ENCODE results near the gene CCM2.

The CCM2 gene

DNA sequence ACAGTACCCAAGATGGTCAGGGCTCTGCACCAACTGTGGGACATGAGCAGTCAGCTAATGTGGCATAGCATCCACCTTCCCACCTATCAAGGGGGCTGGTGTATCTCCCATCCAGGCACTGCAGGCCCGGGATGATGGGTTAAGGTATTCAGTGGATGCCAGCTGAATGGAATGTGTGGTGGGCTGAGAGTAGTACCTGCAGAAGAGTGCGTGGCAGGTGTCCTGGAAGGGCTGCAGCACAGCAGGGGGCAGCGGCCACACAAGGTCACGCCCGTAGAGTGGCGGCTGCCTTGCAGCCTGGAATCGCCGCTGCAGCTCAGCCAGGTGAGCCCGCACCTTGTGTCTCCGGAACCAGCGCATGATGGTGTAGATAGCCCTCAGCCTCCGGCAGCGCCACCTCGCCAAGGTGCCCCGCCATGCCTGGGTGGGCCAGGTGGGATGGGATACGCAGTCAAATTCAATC is 34.5 kb upstream of the CCM2 start:
- TF ChIP-seq, protein P1, sequence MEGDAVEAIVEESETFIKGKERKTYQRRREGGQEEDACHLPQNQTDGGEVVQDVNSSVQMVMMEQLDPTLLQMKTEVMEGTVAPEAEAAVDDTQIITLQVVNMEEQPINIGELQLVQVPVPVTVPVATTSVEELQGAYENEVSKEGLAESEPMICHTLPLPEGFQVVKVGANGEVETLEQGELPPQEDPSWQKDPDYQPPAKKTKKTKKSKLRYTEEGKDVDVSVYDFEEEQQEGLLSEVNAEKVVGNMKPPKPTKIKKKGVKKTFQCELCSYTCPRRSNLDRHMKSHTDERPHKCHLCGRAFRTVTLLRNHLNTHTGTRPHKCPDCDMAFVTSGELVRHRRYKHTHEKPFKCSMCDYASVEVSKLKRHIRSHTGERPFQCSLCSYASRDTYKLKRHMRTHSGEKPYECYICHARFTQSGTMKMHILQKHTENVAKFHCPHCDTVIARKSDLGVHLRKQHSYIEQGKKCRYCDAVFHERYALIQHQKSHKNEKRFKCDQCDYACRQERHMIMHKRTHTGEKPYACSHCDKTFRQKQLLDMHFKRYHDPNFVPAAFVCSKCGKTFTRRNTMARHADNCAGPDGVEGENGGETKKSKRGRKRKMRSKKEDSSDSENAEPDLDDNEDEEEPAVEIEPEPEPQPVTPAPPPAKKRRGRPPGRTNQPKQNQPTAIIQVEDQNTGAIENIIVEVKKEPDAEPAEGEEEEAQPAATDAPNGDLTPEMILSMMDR (conservative IDR thresholded peaks at IDR 0.05), result no peak
- H3K27ac ChIP-seq, result no peak overlapping the region

DNA sequence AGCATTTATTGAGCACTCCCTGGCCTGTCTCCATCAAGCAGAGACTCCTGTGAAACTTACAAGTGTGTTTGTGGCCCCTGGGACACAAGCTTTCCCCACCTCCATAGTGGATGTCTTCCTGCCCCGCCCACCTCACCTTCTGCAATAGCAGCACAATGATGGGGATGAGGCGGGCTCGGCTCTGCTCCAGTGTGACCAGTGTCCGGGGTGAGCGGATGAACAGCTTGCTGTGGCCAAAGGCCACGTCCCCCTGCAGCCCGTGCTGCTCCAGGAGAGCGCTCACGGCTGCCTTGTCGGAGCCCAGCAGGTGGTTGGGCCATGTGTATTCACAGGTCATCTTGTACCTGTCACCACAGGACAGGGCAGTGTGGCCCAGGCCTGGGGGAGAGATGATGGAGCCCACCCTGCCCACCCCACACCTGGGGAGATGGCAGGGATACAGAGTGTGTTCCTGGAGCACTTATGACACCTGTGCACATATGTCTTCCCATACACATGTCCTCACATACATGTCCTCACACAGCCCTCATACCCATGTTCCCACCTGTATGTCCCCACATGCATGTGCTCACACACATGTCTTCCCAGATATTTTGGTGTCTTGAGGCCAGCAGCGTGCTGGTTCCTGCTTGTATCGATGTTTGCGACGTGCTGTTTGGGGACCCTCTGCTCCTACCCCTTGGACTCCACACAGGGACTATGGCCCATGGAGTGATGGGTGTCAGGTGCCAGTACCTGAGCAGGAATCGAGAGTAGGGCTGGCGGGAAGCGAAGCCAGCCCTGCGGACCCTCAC is 33.9 kb upstream of the CCM2 start:
- TF ChIP-seq, protein P1 (conservative IDR thresholded peaks at IDR 0.05), result no peak
- no peak overlapping the region for H3K27ac ChIP-seq

DNA sequence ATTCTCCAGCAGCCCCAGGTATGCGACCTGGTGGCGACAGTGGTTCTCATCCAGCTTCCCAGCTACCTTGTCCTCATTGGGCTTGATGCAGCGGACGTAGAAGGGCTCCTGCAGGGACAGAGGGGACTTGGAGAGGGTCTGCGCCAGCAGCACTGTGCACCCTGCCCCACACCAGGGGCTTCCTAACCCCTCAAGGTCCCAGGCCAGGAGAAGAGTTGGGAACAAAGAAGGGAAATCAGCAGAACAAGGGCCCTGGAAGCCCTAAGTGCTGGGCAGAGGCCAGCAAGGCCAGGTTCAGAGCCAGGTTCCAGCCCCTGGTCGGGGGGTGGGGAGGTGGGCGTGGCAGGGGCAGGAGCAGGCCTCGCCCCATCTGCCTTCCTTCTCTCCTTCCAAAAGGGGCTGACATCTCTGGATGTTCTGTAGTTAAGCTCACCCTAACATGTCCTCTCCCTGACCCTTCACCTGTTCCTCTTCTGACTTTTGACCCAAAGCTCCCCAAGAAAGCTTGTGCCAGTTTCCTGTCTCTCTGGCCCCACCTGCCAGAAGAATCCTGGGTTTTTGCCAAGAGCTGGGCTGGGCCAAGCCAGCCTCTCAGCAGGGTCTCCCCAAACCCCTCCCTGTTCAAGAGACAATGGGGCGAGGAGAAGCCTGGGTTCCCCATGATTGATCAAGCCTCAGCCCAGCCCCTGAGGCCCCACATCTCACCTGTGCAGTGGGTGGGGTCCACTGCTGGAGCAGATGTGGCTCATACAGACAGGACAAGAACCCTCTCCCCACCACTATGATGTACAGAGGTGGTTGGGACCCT is 33.1 kb upstream of the CCM2 start:
- H3K27ac ChIP-seq, result no peak overlapping the region
- TF ChIP-seq, protein P1 (conservative IDR thresholded peaks at IDR 0.05), result no peak

DNA sequence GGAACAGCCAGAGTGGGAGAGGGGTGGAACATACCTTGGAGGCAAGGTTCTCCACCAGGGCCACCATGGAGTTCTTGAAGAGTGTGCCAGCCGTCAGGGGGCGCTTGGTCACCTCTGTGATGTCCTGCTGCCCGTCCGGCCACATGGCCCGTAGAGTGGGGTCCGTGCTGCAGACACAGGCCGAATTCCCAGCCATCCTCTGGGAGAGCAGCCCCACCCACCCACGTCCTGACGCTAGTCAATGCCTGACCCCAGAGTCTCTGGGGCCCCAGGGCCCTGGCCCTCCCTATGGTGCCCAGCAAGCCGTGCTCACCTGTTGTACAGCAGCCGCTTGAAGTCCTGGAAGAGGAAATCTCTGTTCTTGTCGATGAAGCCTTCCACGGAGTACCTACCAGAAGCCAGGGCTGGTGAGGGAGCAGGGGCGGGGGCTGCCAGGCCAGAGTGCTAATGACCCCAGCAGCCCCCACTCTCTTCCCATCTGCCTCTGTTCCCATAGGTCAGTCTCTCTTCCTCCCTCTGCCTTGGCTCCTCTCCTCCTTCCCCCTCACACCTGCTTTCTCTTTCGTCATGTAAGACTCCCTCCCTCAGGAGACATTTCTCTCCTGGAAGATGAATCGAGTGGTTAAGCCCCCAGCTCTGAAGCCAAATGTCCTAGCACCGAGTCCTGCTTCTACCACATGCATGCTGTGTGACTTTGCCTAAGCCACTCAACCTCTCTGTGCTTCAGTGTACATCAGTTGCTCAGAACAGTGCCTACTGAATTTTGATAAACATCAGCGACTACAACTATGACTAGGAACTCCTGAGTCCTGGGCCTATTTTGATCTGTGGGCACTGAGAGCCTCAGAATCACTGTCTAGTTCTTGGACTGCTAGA is 32.2 kb upstream of the CCM2 start:
- TF ChIP-seq, protein P1 (conservative IDR thresholded peaks at IDR 0.05), result no peak
- no peak overlapping the region for H3K27ac ChIP-seq

DNA sequence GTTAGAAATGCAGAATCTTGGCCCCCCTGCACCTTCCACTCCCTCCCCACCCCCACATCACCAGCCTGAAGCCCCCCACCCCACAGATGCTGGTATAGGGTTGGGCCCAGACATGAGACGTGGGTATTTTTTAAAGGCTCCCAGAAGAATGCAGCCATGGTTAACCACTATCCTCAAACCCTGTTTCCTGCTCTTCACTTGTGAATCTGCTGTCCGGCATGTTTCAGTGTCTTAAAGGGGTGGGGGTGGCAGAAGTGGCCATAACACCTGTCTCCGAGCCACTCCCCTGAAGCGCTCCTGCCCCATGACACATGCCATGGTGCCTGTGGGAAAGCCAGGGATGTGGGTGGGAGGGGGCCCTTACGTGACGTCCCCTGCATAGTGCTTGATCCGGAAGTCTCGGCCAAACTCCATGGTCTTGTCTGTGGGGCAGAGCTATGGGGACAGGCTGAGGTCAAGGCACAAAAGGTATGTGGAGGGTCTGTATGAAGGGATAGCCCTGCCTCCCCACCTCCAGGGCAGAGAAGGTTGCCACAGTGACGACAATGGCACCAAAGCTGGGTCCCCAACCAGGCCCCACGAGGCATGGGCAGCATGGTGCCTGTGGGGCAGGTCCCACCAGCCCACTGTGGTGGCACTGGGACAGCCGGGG is 30.8 kb upstream of the CCM2 start:
- TF ChIP-seq, protein P1 (conservative IDR thresholded peaks at IDR 0.05), result no peak
- no peak overlapping the region for H3K27ac ChIP-seq

DNA sequence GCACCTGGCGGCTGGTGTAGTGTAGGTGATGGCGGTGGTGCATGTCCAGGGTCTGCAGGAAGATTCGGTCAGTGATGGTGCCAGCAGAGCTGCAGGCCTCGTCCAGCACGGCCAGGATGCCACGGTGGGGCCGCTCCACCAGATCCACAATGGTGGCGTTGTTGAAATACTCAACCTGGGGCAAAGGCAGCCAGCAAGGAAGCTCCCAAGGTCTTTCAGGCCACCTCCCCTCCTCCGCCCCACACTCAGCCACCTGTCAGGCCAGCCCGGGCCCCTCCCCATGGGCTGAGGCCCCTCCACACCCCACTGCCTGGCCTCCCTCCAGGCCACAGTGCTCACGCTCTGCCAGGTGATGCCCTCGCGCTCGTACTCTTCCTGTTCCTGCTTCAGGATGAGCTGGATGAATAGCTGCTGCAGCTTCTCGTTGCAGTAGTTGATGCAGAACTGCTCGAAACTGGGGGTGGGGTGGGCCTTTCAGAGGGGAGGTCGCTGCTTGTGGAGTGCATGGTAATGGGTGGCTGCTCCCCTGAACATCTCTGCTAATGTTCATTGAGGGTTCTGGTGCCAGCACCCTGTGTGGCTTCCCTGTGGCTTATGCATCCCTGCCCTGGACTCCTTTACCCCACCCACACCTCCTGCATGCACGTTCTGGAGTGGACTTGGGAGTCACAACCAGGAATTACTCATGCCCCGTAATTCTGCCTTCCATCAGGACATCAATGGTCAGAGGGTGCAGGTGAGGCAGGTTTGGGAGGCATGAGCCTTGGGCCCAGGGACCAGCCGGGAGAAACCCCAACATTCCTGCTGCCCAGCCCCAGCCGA is 30.1 kb upstream of the CCM2 start:
- H3K27ac ChIP-seq, result no peak overlapping the region
- TF ChIP-seq, protein P1 (conservative IDR thresholded peaks at IDR 0.05), result no peak

All from VCaP (cell line).